ENCODE measurements around the gene MLX. TPM values are rescaled to one million over a fixed set of nuclear protein-coding genes. Genes with fewer than 3 reads are reported as not detected.

MLX gene
- total and polyA plus RNA-seq, 10 of the 15 experiments (the other 5 are each of a cell fraction or from before 2014, with no cell fraction given): 34.4 to 65.0 (median 44.4) TPM

DNA sequence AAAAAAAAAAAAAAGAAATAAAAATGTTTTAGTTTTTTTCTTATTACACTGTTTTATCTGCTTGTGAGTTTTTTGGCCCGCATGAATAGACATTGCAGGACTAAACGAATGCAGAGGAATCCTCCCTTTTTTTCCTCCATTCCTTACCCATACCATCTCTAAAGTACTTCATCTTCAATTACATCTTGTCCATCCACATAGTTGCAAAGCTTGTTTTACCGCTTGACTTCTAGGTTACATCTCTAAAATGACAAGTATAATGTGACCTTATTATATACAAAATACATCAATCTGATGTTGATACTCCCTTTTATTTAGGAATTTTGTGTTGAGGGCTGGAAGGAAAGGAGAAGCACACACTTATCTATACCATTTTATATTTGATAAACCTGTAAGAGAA is 29.5 kb downstream of the MLX start:
- FAIRE-seq (no peak), ATAC-seq (no peak), DNase-seq (ENCODE audit: low read depth, low spot score) (no peak)
- SMC1A ChIA-PET (ENCODE audit: uncharacterized antibody, unreplicated experiment): interaction anchor here (3.6 to 3.9 kb wide), 2 partner anchors 8 to 11 kb away, joined by 13 to 22 read pairs; no protein-coding TSS in a partner anchor
- Histone ChIP-seq H3K4me3 (no peak overlapping the region), H3K79me2 (ENCODE audit: control insufficient read depth, insufficient read depth, low read length) (peaks cover 13% of the 10 kb centered on the region), H3K9ac (ENCODE audit: control insufficient read depth, insufficient read depth, low read length) (no peak overlapping the region), H3K4me1 (ENCODE audit: control insufficient read depth, insufficient read depth, low read length) (no peaks in the 10 kb centered on the region), H4K20me1 (ENCODE audit: control insufficient read depth, insufficient read depth) (no peaks in the 10 kb centered on the region; the same call in 1 of the 2 replicates), H3K9me3 (replicated peaks; ENCODE audit: control insufficient read depth, insufficient read depth, low read length) (no peaks in the 10 kb centered on the region), H2AFZ (ENCODE audit: control insufficient read depth, low read depth, low read length) (no peak overlapping the region), H3K27ac (ENCODE audit: control insufficient read depth, insufficient read depth) (no peak overlapping the region), H3K4me2 (ENCODE audit: control insufficient read depth, insufficient read depth) (no peak overlapping the region), H3K36me3 (ENCODE audit: control insufficient read depth in 2 of 2, insufficient read depth in 2 of 2, low read length in 1 of 2) (peaks cover 0 to 13% of the 10 kb centered on the region in 2 experiments; a peak in 2 of 4 replicates), H3K27me3 (replicated peaks in 1 of 2; ENCODE audit: control insufficient read depth in 2 of 2, insufficient read depth in 2 of 2, low read length in 1 of 2) (no peaks in the 10 kb centered on the region)
- TF ChIP-seq SREBF1 (IDR thresholded peaks at IDR 0.05; ENCODE audit: low read length): no peak
- TF ChIP-seq, protein P1, sequence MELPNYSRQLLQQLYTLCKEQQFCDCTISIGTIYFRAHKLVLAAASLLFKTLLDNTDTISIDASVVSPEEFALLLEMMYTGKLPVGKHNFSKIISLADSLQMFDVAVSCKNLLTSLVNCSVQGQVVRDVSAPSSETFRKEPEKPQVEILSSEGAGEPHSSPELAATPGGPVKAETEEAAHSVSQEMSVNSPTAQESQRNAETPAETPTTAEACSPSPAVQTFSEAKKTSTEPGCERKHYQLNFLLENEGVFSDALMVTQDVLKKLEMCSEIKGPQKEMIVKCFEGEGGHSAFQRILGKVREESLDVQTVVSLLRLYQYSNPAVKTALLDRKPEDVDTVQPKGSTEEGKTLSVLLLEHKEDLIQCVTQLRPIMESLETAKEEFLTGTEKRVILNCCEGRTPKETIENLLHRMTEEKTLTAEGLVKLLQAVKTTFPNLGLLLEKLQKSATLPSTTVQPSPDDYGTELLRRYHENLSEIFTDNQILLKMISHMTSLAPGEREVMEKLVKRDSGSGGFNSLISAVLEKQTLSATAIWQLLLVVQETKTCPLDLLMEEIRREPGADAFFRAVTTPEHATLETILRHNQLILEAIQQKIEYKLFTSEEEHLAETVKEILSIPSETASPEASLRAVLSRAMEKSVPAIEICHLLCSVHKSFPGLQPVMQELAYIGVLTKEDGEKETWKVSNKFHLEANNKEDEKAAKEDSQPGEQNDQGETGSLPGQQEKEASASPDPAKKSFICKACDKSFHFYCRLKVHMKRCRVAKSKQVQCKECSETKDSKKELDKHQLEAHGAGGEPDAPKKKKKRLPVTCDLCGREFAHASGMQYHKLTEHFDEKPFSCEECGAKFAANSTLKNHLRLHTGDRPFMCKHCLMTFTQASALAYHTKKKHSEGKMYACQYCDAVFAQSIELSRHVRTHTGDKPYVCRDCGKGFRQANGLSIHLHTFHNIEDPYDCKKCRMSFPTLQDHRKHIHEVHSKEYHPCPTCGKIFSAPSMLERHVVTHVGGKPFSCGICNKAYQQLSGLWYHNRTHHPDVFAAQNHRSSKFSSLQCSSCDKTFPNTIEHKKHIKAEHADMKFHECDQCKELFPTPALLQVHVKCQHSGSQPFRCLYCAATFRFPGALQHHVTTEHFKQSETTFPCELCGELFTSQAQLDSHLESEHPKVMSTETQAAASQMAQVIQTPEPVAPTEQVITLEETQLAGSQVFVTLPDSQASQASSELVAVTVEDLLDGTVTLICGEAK (IDR thresholded peaks at IDR 0.05; ENCODE audit: borderline replicate concordance): no peak
- no peak for TF ChIP-seq ZNF384 (IDR thresholded peaks at IDR 0.05; ENCODE audit: borderline replicate concordance, low read depth, low read length)
- no peak for TF ChIP-seq TCF3 (IDR thresholded peaks at IDR 0.05; ENCODE audit: borderline replicate concordance, insufficient read depth, low read depth, low read length)
- POLR2A ChIA-PET: interaction anchor here (0.6 to 1.3 kb wide), 2 partner anchors 10 to 415 kb away, joined by 3 to 7 read pairs; no protein-coding TSS in a partner anchor
- intact Hi-C loops (cut with micrococcal nuclease; ENCODE audit: unreplicated experiment) (no loop called here), in situ Hi-C loops (cut with MboI) (no loop called here)
- WGBS (ENCODE audit: insufficient coverage, insufficient replicate concordance, low lambda C conversion rate, missing lambda C conversion rate): 100% methylated on average over 3 of the region's 3 CpGs
- BruUV-seq (replicated peaks): TSS peak; percentile 39
- RAD21 ChIA-PET (ENCODE audit: unreplicated experiment): interaction anchor here (3.2 kb wide), 1 partner anchor 18 kb away, joined by 9 read pairs; the partner anchor contains the start of gene PSMC3IP
- CTCF ChIA-PET: no interaction called here
